Measurements from ENCODE around the gene ELFN2. TPM values are rescaled to one million over a fixed set of nuclear protein-coding genes. Genes with fewer than 3 reads are reported as not detected.
A peak's percentile ranks its signal among the peaks of the same experiment; 100 is the strongest.
"Not testable (repeated sequence)": the region's sequence is repeated elsewhere in the genome, so short reads cannot be mapped to it uniquely, and the experiment has no call there.

Gene ELFN2
- total RNA-seq, 1 donor from 2014 or later: 0.26 TPM

GRCh38 chr22:37400719-37401118 is 26.6 kb downstream of the ELFN2 start:
- Histone ChIP-seq H3K36me3 (ENCODE audit: control insufficient read depth, insufficient read depth, low read length) (no peaks in the 10 kb centered on the region), H3K27me3 (ENCODE audit: control insufficient read depth, insufficient read depth, low read length) (no peaks in the 10 kb centered on the region), H3K4me3 (ENCODE audit: low read depth, low read length) (no peak overlapping the region)
- peak; percentile 43 for FAIRE-seq
- no peak for DNase-seq (ENCODE audit: low read depth)
- TF ChIP-seq CTCF (IDR thresholded peaks at IDR 0.05; ENCODE audit: insufficient read depth, low read length, severe bottlenecking): no peak

GRCh38 chr22:37399457-37399856 is 27.8 kb downstream of the ELFN2 start:
- not testable (repeated sequence) for H3K4me3 ChIP-seq (ENCODE audit: low read depth, low read length); DNase-seq (ENCODE audit: low read depth); FAIRE-seq; H3K27me3 ChIP-seq (ENCODE audit: control insufficient read depth, insufficient read depth, low read length); H3K36me3 ChIP-seq (ENCODE audit: control insufficient read depth, insufficient read depth, low read length)

DNA sequence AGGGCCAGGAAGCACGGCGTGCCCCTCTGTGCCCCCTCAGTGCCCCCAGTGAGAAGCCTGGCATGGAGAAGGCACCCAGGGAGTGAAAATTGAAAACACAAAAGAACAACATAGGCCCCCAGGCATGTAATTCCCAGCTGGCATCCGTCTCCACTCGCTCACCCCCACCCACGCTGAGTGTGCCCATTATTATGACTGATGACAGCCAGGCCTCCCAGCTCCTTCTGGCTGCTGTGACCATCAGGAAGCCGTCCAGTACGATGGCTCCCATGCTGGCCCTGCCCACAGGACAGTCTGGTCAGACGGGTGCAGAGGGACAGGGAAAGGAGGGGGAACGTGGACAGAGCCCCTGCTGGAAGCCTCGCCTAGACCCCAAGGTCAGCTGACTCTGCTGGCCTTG is 30.1 kb downstream of the ELFN2 start:
- Histone ChIP-seq H3K4me3 (ENCODE audit: low read depth, low read length) (no peak overlapping the region), H3K36me3 (ENCODE audit: control insufficient read depth, insufficient read depth, low read length) (no peaks in the 10 kb centered on the region), H3K27me3 (ENCODE audit: control insufficient read depth, insufficient read depth, low read length) (no peaks in the 10 kb centered on the region)
- no peak for DNase-seq (ENCODE audit: low read depth)
- no peak for TF ChIP-seq CTCF (IDR thresholded peaks at IDR 0.05; ENCODE audit: insufficient read depth, low read length, severe bottlenecking)
- FAIRE-seq: no peak

- TF ChIP-seq CTCF (IDR thresholded peaks at IDR 0.05; ENCODE audit: insufficient read depth, low read length, severe bottlenecking): no peak
- Histone ChIP-seq H3K4me3 (ENCODE audit: low read depth, low read length) (no peak overlapping the region), H3K36me3 (ENCODE audit: control insufficient read depth, insufficient read depth, low read length) (no peaks in the 10 kb centered on the region), H3K27me3 (ENCODE audit: control insufficient read depth, insufficient read depth, low read length) (no peaks in the 10 kb centered on the region)
- no peak for DNase-seq (ENCODE audit: low read depth)
- FAIRE-seq: no peak
Observed at GRCh38 chr22:37396488-37397084, 30.7 kb downstream of the ELFN2 start.

DNA sequence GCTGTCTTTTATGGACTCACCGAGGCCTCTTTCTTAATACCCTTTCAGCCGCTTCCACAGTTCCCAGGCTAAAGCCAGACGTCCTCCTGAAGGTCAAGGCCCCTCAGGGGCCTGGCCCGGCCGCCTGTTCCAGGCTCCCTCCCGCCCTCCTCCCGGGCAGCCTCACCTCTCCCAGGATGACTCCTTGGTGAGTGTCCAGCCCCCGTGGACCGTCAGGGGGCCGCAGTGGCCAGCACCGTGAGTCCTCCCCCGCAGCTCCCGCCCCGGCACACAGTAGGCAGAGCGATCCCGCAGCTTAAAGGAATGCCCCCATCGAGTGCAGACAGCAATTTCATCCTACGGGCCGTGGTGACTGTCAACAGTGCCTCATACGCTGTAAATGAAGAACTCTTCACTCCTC is 32.9 kb downstream of the ELFN2 start:
- H3K27me3 ChIP-seq (ENCODE audit: control insufficient read depth, insufficient read depth, low read length): no peaks in the 10 kb centered on the region
- FAIRE-seq (no peak), DNase-seq (ENCODE audit: low read depth) (no peak)
- no peak for TF ChIP-seq CTCF (IDR thresholded peaks at IDR 0.05; ENCODE audit: insufficient read depth, low read length, severe bottlenecking)
- H3K4me3 ChIP-seq (ENCODE audit: low read depth, low read length): no peak overlapping the region
- no peaks in the 10 kb centered on the region for H3K36me3 ChIP-seq (ENCODE audit: control insufficient read depth, insufficient read depth, low read length)

DNA sequence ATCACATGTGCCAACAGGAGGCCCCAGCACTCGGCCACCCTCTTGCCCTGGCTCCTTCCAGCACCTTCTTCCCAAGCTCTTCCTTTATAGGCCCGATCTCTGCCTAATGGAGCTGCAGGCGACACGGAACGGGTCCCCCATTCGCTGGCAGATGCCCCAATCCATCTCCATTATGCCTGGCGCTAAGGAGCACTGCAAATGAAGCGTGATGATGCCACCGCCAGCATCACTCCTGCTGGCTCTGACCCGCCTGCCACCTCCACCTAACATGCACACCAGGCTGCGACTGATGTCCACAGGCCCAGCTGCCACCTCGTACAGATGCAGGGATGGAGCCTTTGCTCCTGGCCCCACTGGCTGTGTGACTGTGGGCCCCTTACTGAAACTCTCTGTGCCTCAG is 33.5 kb downstream of the ELFN2 start:
- DNase-seq (ENCODE audit: low read depth) (no peak), FAIRE-seq (peak; percentile 66)
- TF ChIP-seq CTCF (IDR thresholded peaks at IDR 0.05; ENCODE audit: insufficient read depth, low read length, severe bottlenecking): no peak
- peaks cover 2% of the 10 kb centered on the region for H3K27me3 ChIP-seq (ENCODE audit: control insufficient read depth, insufficient read depth, low read length)
- no peak overlapping the region for H3K4me3 ChIP-seq (ENCODE audit: low read depth, low read length)
- H3K36me3 ChIP-seq (ENCODE audit: control insufficient read depth, insufficient read depth, low read length): no peaks in the 10 kb centered on the region

Measured in bronchial epithelial cell (primary cell).